ENCODE measurements around the gene WASF3. TPM values are rescaled to one million over a fixed set of nuclear protein-coding genes. Genes with fewer than 3 reads are reported as not detected.

The WASF3 gene
- total RNA-seq, 1 experiment from 2014 or later = 3.4 TPM

- Histone ChIP-seq H3K27me3 (ENCODE audit: insufficient read depth, low read length) (peaks cover 9% of the 10 kb centered on the region), H3K4me1 (ENCODE audit: control insufficient read depth in 1 of 2, insufficient read depth in 2 of 2, low read length in 2 of 2) (no peaks in the 10 kb centered on the region), H3K9me3 (ENCODE audit: control insufficient read depth in 1 of 2, insufficient read depth in 1 of 2, low read depth in 1 of 2, low read length in 2 of 2) (no peaks in the 10 kb centered on the region), H3K4me3 (replicated peaks in 1 of 2; ENCODE audit: low read depth in 1 of 2, low read length in 2 of 2) (no peak overlapping the region), H3K36me3 (ENCODE audit: control insufficient read depth in 1 of 2, insufficient read depth in 2 of 2, low read length in 2 of 2) (no peaks in the 10 kb centered on the region), H3K4me2 (ENCODE audit: low read length) (no peak overlapping the region), H3K9me2 (ENCODE audit: insufficient read depth) (no peaks in the 10 kb centered on the region), H3K27ac (ENCODE audit: low read depth, low read length) (no peak overlapping the region), H2AFZ (ENCODE audit: low read depth, low read length, poor library complexity, severe bottlenecking) (no peak overlapping the region), H3K79me2 (ENCODE audit: insufficient read depth, low read length) (no peaks in the 10 kb centered on the region), H3K9ac (ENCODE audit: low read length) (no peak overlapping the region), H4K20me1 (ENCODE audit: insufficient read depth) (no peaks in the 10 kb centered on the region)
- RAD21 ChIA-PET (ENCODE audit: low non-redundant PET in 1 of 2, low total read pairs in 2 of 2, uncharacterized antibody in 2 of 2, unreplicated experiment in 2 of 2) = no interaction called here
- intact Hi-C loops (cut with micrococcal nuclease) = loop anchor here (10.0 kb wide), 1 partner anchor 1131 kb away; no protein-coding TSS in a partner anchor
- CTCF ChIA-PET = interaction anchor here (1.4 to 1.8 kb wide), 2 partner anchors 167 to 225 kb away, joined by 5 to 9 read pairs; no protein-coding TSS in a partner anchor
- no TSS peak for BruUV-seq (replicated peaks)
- POLR2A ChIA-PET = no interaction called here
- no peak for ATAC-seq
- no peak for DNase-seq (ENCODE audit: low read depth, low spot score)
- TF ChIP-seq JUND (IDR thresholded peaks at IDR 0.05) (no peak), FOSL1 (IDR thresholded peaks at IDR 0.05; ENCODE audit: low read depth) (no peak), REST (IDR thresholded peaks at IDR 0.05; ENCODE audit: low read depth) (no peak), RAD21 (IDR thresholded peaks at IDR 0.05; ENCODE audit: low read depth) (no peak), ZBTB33 (IDR thresholded peaks at IDR 0.05; ENCODE audit: extremely low read depth, insufficient replicate concordance, low read length) (no peak), CBX3 (IDR thresholded peaks at IDR 0.05; ENCODE audit: low read depth) (no peak)
Measured at GRCh38 chr13:26705536-26705935, 148.1 kb downstream of the WASF3 start.
